HG03095 (cell line): Measurements from ENCODE around the gene GGCT.
A peak's percentile ranks its signal among the peaks of the same experiment; 100 is the strongest.
"Not testable (repeated sequence)": the region's sequence is repeated elsewhere in the genome, so short reads cannot be mapped to it uniquely, and the experiment has no call there.

ENCODE experiments used
- ATAC-seq: cut with Tn5 transposase; IDR thresholded peaks from one replicate; pipeline ENCODE4 v1.9.1; 2021; ENCODE audit warnings: moderate library complexity; ENCODE audit not compliant: unreplicated experiment

The GGCT gene, protein sequence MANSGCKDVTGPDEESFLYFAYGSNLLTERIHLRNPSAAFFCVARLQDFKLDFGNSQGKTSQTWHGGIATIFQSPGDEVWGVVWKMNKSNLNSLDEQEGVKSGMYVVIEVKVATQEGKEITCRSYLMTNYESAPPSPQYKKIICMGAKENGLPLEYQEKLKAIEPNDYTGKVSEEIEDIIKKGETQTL

DNA sequence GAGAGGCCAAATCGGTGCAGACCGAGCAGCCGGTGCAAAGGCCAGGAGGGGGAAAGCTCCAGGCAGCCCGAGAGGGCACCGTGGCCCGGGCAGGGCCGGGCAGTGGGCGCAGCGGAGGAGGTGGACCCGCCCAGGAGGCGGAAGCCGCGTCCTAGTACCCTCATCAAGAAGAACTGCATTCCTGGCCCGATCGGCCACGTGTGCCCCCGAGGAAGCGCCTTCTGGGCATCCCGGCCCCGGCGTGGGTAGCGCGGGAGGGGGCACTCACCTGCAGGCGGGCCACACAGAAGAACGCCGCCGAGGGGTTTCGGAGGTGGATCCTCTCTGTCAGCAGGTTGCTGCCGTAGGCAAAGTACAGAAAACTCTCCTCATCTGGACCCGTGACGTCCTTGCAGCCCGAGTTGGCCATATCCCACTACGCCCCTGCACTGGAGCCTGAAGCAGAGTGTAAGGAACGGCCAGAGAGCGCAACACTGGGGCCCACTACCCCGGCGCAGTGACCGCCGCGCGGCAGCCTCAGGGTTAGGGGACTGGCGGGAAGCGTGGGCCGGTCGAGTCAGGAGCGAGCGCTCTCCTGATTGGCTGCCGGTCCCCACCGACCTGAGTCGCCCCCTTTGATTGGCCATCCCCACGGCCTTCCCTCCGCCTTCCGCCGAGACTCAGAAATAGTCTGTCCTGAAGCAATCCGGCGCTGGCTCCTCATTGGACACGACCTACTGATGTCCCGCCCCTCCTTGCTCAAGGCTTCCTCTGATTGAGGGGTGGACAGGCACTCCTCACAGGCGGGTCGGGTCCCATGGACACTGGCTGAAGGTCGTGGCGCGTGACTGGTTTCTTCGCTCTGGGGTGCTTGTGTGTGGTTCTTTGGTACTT is at the start of gene GGCT:
Gene GGCT, minus strand, starts transcription at position 529 of the 873 bp plus-strand sequence. Its CDS starts 120 bp downstream, at position 409.
- peak; percentile 97 for ATAC-seq

DNA sequence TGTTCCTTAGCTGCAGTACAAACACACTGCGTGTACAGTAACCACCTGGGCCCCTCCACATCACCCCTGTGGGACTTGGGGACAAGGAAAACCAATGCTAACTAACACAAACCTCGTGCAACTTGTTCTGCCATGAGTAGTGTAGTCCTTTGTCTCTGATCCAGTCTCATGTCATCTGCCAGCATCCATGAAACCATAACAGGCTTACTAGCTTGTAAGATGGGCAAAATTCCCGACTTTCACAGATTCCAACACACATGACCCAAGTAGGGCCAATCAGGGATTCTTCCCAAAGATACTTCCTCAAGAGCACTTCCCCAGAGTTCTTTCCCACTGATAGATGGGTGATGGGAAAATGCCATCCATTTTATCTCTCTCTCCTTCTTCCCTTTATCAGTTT is 48.9 kb upstream of the GGCT start:
- no peak for ATAC-seq

DNA sequence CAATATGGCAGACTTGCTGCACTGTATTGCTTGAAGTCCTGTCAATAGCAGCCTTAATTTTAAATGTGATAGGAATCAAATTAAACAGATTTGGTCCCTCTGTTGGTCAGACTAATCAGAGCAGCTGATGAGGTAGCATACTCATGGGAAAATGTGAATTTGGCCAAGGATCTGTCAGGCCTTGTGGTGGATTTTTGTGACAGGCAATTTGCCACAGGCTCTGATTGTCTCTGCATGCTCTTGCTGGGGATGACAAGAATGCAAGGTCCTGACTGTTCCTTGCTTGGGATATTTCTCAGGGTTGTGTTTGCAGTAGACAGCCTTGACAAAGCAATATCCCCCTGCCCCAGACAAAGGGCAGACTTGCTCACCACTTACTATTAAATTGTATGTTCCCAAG is 48.5 kb upstream of the GGCT start:
- ATAC-seq: no peak

DNA sequence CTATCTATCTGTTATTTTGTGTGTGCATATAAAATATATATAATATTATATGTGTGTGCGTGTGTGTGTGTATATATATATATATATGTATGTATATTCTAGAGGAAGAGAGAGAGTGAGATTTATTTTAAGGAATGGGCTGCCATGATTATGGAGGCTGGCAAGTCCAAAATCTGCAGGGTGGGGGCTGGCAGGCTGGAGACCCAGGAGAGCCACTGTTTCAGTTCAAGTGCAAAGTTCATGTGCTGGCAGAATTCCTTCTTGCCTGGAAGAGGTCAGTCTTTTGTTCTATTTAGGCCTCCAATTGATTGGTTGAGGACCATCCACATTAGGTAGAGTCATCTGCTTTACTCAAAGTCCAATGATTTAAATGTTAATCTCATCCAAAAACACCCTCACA is 47.7 kb upstream of the GGCT start:
- ATAC-seq: no peak

DNA sequence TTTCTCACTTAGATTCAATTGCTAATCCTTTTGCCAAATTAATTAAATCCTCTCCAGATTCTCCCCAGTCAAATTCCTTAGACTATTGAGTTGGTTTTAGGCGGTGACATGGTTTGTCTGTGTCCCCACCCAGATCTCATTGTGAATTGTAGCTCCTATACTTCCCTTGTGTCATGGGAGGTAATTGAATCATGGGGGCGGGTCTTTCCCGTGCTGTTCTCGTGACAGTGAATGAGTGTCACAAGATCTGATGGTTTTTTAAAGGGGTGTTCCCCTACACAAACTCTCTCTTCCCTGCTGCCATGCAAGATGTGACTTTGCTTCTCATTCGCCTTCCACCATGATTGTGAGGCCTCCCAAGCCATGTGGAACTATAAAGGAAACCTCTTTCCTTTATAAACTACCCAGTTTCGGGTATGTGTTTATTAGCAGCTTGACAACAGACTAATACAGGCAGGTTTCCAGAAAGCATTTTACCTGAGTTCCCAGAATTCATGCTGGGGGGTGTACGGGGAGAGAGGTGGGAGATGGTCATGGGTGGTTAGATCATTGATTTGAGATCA is 45.4 kb upstream of the GGCT start:
- ATAC-seq: no peak

DNA sequence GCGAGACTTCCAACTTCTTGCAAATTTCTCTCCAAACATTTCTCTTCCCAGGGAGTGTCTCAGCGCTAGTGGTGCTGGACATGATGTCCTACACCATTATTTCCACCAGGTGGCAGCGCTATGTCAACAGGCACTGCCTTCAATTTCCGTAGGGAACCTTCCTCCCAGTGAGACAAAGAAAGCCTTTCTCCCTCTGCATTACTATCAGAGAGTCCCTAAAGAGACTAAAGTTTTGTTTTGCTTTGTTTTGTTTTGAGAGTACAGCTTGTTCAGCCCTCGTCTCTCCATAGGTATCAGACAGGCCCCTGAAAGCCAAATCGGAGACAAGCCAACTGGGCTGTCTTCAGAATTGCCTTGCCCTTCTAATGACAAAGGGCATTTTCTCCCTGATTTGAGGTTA is 44.2 kb upstream of the GGCT start:
- ATAC-seq: peak; percentile 63

DNA sequence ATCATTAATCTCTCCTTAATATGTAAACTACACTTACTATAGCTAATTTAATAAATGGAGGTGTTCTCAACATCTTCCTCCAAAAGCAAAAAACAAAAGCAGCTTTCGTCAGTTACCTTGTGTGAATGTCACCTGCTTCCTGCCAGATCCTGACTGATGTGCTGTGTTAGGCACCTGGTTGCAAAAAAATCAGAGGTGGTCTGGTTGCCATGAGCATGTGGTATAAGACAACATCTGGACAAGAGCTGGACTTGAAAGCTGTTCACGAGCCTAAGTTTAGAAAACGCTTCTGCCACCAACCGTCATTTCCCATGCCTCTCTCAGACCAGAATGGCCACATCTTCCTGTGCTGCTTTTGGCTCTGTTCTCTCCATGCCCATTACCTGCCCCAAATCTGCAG is 42.0 kb upstream of the GGCT start:
- no peak for ATAC-seq

DNA sequence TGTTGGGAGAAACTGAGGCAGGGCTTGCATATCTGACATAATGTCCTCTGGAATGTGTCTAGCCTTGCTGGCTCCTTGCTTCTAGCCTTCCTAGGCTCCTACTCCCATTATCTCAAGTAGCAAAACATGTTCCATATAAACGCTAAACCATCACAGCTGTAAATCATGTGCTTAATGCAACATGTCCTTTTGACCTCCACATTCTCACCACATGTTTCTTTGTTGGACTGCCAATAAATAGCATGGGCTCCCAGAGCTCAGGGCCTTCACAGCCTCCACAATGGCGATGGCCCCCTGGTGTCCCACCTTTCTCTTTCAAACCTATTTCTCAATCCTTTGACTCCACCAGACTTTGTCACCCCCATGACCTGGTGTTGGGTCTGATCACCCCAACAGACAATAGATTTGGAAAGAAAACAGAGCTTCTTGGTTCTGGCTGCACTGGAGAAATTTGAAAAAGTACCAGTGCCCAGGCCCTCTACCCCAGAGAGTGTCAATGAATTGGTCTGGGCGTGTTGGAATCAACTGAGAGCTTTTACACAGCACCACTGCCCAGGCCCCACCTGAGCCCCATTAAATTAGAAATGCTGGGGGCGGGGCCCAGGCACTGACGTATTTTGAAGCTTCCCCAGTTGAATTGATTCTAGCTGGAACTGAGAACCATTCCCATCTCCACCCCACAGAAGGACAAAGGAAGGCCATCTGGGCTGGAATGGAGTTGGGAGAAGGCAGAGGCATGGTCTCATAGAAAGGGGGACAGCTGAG is 41.3 kb upstream of the GGCT start:
- ATAC-seq: no peak

DNA sequence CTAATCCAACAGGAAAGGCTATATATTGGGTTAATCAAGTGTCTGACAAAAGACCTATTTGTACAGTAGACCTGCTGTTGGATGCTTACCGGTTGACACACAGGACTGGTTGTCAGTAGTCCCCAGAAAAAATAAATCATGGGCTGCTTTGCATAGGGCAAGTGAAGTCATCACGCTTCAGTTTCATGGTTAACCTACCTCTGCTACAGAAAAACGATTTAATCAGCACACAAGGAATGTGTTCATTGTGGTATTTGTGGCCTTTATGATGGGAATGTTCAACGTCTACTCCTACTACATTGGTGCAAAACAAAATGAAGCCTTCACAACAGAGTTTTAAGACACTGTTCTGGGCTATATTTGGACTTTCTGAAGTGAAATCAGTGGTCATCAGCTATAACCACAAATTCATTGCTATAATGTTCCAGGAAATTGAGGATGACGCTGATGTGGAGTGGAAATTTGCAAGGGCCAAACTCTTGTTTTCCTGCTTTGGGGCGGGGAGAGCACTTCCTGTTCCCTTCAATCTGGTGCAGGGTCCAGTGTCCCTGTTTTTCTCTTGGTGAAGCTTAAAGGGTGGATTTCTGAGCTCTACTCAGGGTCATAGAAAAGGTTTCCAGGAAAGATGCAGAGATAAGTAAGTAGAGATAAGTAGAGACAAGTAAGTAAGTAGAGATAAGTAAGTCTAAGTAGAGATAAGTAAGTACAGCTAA is 39.3 kb upstream of the GGCT start:
- no peak for ATAC-seq

DNA sequence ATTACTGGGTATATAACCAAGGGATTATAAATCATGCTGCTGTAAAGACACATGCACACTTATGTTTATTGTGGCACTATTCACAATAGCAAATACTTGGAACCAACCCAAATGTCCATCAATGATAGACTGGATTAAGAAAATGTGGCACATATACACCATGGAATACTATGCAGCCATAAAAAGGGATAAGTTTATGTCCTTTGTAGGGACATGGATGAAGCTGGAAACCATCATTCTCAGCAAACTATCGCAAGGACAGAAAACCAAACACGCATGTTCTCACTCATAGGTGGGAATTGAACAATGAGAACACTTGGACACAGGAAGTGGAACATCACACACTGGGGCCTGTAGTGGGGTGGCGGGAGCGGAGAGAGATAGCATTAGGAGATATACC is 38.5 kb upstream of the GGCT start:
- not testable (repeated sequence) for ATAC-seq

DNA sequence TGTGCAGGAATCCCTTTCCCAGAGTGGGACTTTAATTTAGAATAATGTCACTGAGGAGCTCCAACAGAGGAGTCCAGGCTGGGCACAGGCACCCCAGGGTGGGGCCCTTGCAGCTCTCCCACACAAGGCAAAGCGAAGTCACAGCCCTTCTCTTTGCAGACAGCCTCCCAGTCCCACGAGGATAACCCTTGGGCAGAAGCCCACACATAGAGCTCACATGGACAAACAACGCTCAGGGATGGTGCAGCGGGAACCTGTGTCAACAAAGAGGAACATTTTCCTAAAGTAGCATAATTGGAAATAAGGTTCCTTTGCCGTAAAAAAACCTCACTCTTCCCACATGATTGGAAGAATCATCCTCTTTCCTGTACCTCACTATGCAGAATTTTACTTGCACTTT is 29.3 kb upstream of the GGCT start:
- ATAC-seq: no peak

DNA sequence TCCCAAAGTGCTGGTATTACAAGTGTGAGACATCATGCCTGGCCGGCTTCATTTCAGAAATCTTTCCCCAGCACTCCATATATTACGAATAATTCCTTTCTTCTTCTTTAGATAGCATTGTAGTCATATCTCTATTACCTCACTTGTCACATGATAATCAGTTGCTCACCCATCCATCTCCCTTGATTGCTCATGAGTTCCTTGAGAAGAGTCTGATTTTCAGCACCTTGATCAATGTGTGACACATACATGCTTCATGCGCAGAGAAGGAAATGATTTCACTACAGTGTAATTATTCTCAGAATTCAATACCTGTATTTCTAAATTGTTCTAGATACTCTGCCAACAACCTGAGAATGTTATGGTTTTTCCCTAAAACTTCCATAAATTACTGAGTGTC is 26.7 kb upstream of the GGCT start:
- no peak for ATAC-seq

DNA sequence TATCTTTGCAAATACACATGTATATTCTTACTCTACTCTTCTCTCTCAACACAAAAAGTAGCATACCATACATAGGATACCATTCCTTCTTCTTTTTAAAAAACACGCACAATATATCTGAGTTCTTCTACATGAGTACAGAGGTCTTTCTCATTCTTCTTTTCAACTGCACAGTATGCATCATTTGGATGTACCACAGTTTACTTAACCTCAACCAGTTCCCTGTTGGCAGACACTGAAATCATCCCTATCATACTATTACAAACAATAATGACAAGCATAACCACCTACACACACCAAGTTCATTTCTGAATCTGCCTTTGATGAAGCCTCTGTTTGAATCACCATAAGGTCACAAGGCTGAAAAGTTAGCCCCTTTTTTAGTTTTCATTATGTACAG is 25.7 kb upstream of the GGCT start:
- ATAC-seq: no peak

DNA sequence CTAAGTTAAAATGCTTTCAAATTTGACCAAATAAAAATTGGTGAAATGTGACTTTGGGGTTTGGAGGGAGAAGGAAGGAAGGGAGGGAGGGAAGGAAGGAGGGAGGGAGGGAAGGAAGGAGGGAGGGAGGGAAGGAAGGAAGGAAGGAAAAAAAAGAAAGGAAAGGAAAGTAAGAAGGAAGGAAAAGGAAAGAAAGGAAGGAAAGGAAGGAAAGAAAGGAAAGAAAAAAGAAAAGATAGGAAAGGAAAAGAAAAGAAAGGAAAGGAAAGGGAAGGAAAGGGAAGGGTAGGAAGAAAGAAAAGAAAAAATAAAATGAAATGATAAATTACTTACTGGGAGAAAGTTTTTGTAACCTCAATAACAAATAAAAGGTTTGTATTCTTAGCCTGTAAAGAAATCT is 24.1 kb upstream of the GGCT start:
- no peak for ATAC-seq

DNA sequence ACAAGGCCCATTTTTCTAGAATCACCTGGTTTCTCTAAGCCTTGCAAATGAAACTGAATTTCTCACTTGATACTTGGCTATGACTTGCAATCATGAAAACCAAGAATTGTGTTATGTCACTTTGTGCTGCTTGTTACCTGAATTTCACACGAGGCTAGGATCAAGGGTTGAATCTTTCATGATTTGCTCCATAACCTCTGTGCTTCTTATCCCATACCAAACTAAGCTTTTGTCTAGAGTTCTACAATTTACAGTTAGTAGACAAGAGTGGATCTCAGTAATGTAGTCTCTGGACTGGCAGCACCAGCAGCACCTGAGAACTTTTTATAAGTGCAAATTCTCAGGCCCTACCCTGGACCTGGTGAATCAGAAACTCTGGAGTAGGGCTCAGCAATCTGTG is 22.7 kb upstream of the GGCT start:
- not testable (repeated sequence) for ATAC-seq

DNA sequence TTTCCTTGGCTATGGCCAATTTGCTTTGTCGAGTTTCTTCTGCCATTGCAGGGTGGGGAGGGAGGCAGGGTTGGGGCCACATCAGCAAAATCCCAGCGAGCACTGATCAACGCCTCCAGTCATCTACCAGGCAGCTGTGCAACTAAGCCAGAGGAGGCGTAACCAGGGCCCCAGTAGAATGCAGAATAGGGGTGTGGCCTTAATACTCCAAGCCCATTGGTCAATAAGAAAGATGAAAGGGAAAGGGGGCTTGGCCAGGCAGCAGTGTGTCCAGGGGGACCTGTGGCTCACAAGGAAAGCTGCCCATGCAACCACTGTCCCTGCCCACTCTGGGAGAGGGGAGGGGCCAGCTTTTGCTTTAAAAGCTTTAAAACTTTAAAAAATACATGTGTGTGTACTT is 21.5 kb upstream of the GGCT start:
- no peak for ATAC-seq

DNA sequence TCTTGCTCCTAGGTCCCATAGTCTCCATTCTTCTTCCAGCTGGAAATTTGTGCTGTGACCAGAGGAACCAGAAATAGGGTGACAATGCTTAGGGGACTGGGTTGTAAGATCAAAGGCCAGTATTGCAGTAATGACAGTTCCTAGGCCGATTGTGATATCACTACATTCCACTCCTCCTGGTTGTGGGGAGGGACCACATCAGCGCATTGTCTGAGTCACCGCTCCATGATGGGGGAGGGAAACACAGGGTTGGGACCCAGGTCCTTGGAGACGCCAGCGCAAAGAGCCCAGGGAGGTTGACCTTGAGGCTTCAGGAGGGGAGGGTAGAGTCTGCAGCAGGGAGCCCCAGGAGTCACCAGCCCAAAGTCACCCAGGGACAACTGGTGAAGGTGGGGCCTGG is 20.8 kb upstream of the GGCT start:
- no peak for ATAC-seq

DNA sequence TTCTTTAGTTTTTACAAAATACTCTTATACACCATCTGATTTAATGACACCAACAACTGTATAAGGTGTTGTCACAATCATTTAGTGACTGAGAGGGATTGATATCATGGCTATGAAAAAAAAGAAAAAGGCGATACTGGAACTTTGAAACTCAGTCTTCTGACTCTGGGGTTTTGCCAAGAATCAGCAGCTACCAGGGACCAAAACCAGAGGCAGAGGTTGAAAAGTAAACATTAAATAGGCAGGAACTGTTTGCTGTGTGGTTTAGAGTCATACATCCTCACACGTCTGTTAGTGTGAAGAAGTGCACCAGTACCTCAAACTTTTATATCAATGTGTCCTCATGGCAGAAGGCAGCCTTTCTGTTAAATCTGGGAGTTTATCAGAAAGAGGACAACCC is 19.9 kb upstream of the GGCT start:
- ATAC-seq: no peak

DNA sequence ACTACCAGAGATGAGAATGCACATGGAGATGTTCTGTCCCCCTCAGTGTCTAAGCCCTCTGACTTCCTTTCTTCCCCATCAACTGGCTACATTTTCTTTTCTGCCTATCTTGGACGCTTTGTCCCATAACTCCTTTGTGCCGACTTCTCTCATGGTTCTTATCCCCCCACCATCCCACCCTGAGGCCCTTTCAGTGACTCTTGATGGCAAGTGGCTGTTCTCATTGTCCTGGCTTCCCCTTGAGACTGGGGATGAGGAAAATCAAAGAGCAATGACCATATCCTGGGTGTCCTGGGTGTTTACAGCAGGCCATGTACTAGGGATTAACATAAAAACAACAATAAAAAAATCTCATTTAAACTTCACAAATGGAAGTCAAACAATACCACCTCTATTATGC is 18.8 kb upstream of the GGCT start:
- ATAC-seq: no peak

DNA sequence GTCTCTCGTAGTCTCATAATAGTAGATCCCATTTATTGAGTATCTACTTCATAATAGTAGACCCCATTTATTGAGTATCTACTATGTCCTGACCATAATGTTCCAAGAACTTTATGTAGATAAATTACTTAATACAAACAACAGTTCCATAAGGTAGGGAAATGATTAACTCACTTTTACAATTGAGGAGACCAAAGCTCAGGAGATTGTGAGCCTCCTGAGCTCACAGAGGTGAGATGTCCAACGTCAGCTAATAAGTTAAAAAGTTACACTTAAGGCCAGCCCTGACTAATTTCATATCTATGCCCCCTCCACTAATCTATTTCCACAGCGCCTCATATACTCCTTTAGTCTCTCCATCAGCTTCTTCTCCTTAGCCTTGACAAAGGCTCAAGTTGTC is 17.5 kb upstream of the GGCT start:
- ATAC-seq: no peak

DNA sequence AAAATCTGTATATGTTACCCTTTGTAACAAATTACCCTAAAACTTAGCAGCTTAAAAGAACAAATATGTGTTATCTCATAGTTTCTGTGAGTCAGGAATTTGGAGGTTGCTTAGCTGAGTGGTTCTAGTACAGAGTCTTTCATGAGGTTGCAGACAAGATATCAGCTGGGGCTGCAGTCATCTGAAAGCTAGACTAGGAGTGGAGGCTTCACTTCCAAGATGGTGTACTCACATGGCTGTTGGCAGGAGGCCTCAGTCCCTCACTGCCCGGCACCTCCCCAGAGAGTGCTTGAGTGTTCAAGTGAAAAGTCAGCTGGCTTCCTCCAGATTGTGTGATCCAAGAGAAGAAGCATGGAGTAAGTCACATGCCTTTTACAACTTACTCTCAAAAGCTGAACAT is 16.9 kb upstream of the GGCT start:
- ATAC-seq: no peak
